ENCODE results near the gene MDFIC. TPM values are rescaled to one million over a fixed set of nuclear protein-coding genes. Genes with fewer than 3 reads are reported as not detected.

Gene MDFIC
- total and polyA plus RNA-seq, 2 of the 4 experiments (the other 2 are of a cell fraction) = 16.9 to 35.0 TPM

DNA sequence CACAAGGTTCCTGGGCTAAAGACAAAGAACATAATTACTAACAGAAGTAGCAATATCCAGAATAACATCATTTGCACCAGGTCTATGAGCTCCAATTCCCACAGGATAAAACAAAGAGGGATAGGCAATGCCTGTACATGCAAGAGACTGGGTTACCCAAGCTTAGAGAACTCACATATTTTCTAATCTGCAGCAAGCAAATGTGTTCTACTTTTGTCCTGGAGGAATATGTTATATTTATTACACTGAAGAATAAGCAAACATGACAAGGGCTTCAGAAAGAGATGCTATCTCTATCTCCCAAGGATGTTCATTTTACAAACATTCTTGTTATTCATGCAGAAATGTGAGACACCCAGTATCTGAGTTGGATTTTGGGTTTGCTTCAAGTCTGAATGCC lies 118.6 kb downstream of the MDFIC start:
- no TSS peak for BruUV-seq (replicated peaks)
- dilution Hi-C loops (cut with HindIII; ENCODE audit: low sequenced_read_pairs, unreplicated experiment) = no loop called here

More for the DNA sequence above, 118.6 kb downstream of the MDFIC start:
- Histone ChIP-seq H3K4me3 (ENCODE audit: insufficient read depth, low read depth, low read length) (no peak overlapping the region), H3K18ac (ENCODE audit: low read depth, low read length) (no peak overlapping the region), H3K27me3 (ENCODE audit: control insufficient read depth, insufficient read depth, low read length) (no peaks in the 10 kb centered on the region), H2BK15ac (ENCODE audit: low read depth, low read length) (no peak overlapping the region), H2AK5ac (ENCODE audit: low read depth, low read length) (no peak overlapping the region), H4K20me1 (ENCODE audit: insufficient read depth, low read length) (no peaks in the 10 kb centered on the region), H4K5ac (ENCODE audit: low read depth, low read length) (no peak overlapping the region), H2BK5ac (ENCODE audit: low read depth, low read length, poor library complexity, severe bottlenecking) (no peak overlapping the region), H3K9ac (ENCODE audit: low read depth, low read length) (no peak overlapping the region), H4K8ac (ENCODE audit: low read depth in 2 of 2, low read length in 2 of 2) (no peak overlapping the region), H2BK20ac (ENCODE audit: low read depth, low read length) (no peak overlapping the region), H3K4me1 (ENCODE audit: control insufficient read depth, insufficient read depth, low read length) (no peaks in the 10 kb centered on the region), H3K9me1 (ENCODE audit: insufficient read depth, low read length) (no peaks in the 10 kb centered on the region), H3K14ac (replicated peaks; ENCODE audit: low read depth, low read length) (no peak overlapping the region), H3K27ac (ENCODE audit: insufficient read depth, low read length) (no peak overlapping the region), H3K56ac (ENCODE audit: extremely low read depth, insufficient read depth, low read length) (no peak overlapping the region), H3K4me2 (ENCODE audit: low read depth, low read length) (no peak overlapping the region), H3K79me1 (ENCODE audit: low read depth in 1 of 2, low read length in 2 of 2) (no peaks in the 10 kb centered on the region), H3K36me3 (ENCODE audit: control insufficient read depth, insufficient read depth, low read length) (no peaks in the 10 kb centered on the region), H2AFZ (replicated peaks; ENCODE audit: low read length, poor library complexity) (no peak overlapping the region), H2AK9ac (replicated peaks; ENCODE audit: low read depth, low read length, poor library complexity) (no peak overlapping the region), H2BK120ac (ENCODE audit: low read depth, low read length) (no peak overlapping the region), H3K4ac (ENCODE audit: low read depth, low read length) (no peak overlapping the region), H3K9me3 (ENCODE audit: control insufficient read depth, insufficient read depth, low read length) (no peaks in the 10 kb centered on the region), H4K91ac (ENCODE audit: insufficient read depth, low read depth, low read length) (no peak overlapping the region), H3K23ac (ENCODE audit: low read depth, low read length) (no peak overlapping the region)
- ATAC-seq (ENCODE audit: low read depth) (no peak), DNase-seq (no peak)
- intact Hi-C loops (cut with micrococcal nuclease) = loop anchor here (10.0 kb wide), 1 partner anchor 56 kb away; no protein-coding TSS in a partner anchor
- POLR2A ChIA-PET (ENCODE audit: unreplicated experiment) = no interaction called here
- in situ Hi-C loops (cut with MboI; ENCODE audit: low sequenced_read_pairs) = no loop called here
- CTCF ChIA-PET = no interaction called here
- TF ChIP-seq, protein P1, sequence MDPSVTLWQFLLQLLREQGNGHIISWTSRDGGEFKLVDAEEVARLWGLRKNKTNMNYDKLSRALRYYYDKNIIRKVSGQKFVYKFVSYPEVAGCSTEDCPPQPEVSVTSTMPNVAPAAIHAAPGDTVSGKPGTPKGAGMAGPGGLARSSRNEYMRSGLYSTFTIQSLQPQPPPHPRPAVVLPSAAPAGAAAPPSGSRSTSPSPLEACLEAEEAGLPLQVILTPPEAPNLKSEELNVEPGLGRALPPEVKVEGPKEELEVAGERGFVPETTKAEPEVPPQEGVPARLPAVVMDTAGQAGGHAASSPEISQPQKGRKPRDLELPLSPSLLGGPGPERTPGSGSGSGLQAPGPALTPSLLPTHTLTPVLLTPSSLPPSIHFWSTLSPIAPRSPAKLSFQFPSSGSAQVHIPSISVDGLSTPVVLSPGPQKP (IDR thresholded peaks at IDR 0.05; ENCODE audit: borderline replicate concordance, low read depth, low read length) = no peak
- TF ChIP-seq SMC3 (IDR thresholded peaks at IDR 0.05; ENCODE audit: low read depth, low read length) (no peak), BHLHE40 (IDR thresholded peaks at IDR 0.05; ENCODE audit: low read depth, low read length) (no peak), MAFK (IDR thresholded peaks at IDR 0.05; ENCODE audit: low read depth, low read length) (no peak), CEBPB (IDR thresholded peaks at IDR 0.05; ENCODE audit: low read depth, low read length) (no peak), POLR2A (IDR thresholded peaks at IDR 0.05; ENCODE audit: low read depth, low read length) (no peak), RAD21 (IDR thresholded peaks at IDR 0.05; ENCODE audit: low read length) (no peak), MAZ (IDR thresholded peaks at IDR 0.05; ENCODE audit: borderline replicate concordance, low read depth, low read length) (no peak), FOS (IDR thresholded peaks at IDR 0.05; ENCODE audit: low read depth, low read length) (no peak), NFE2L2 (IDR thresholded peaks at IDR 0.05; ENCODE audit: low read depth, low read length) (no peak), MXI1 (IDR thresholded peaks at IDR 0.05; ENCODE audit: borderline replicate concordance, low read depth, low read length) (no peak), RCOR1 (IDR thresholded peaks at IDR 0.05; ENCODE audit: insufficient replicate concordance, low read length) (no peak), RFX5 (IDR thresholded peaks at IDR 0.05; ENCODE audit: low read depth, low read length) (no peak), CHD1 (IDR thresholded peaks at IDR 0.05; ENCODE audit: low read depth, low read length) (no peak)
- TF ChIP-seq, protein P2, sequence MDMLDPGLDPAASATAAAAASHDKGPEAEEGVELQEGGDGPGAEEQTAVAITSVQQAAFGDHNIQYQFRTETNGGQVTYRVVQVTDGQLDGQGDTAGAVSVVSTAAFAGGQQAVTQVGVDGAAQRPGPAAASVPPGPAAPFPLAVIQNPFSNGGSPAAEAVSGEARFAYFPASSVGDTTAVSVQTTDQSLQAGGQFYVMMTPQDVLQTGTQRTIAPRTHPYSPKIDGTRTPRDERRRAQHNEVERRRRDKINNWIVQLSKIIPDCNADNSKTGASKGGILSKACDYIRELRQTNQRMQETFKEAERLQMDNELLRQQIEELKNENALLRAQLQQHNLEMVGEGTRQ (IDR thresholded peaks at IDR 0.05; ENCODE audit: low read depth, low read length) = no peak
- TF ChIP-seq, protein P3, sequence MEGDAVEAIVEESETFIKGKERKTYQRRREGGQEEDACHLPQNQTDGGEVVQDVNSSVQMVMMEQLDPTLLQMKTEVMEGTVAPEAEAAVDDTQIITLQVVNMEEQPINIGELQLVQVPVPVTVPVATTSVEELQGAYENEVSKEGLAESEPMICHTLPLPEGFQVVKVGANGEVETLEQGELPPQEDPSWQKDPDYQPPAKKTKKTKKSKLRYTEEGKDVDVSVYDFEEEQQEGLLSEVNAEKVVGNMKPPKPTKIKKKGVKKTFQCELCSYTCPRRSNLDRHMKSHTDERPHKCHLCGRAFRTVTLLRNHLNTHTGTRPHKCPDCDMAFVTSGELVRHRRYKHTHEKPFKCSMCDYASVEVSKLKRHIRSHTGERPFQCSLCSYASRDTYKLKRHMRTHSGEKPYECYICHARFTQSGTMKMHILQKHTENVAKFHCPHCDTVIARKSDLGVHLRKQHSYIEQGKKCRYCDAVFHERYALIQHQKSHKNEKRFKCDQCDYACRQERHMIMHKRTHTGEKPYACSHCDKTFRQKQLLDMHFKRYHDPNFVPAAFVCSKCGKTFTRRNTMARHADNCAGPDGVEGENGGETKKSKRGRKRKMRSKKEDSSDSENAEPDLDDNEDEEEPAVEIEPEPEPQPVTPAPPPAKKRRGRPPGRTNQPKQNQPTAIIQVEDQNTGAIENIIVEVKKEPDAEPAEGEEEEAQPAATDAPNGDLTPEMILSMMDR (conservative IDR thresholded peaks at IDR 0.05; ENCODE audit: low read depth, low read length) = no peak

All from IMR-90 (cell line).